Mammary epithelial cell (primary cell): Measurements from ENCODE around the gene ZC3H8.

Source experiments
- EZH2 ChIP-seq: IDR thresholded peaks from 2 replicates; pipeline ENCODE4 v1.6.1; 2012; ENCODE audit warnings: low read length, inconsistent platforms, borderline replicate concordance
- TF ChIP-seq, protein P1 (sequence below), 2 donors: IDR thresholded peaks in 1 of 2; conservative IDR thresholded peaks in 1 of 2; 2 replicates each; pipeline ENCODE4 v1.5.1; 2011 to 2012; ENCODE audit warnings: inconsistent platforms in 2 of 2, low read length in 2 of 2, mild to moderate bottlenecking in 2 of 2, control low read depth in 1 of 2, low read depth in 1 of 2; ENCODE audit not compliant: insufficient read depth in 1 of 2; ENCODE audit errors: extremely low read depth in 1 of 2

DNA sequence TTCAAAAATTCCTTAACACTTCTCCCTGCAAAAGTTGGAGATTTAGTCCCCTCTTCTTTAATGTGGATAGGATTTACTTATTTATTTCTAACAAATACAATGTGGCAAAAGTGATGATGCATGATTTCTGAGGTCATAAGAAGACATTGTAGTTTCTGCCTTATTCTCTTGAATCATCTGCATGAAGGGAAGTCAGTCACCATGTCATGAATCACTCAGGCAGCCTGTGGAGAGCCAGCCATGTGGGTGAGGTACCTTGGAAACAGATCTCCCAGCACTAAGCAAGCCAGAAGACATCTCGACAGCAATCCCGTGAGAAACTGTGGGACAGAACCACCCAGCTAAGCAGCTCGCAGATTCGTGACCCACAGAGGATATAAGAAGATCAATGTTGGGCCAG lies 2.7 kb upstream of the ZC3H8 start:
- TF ChIP-seq, protein P1, sequence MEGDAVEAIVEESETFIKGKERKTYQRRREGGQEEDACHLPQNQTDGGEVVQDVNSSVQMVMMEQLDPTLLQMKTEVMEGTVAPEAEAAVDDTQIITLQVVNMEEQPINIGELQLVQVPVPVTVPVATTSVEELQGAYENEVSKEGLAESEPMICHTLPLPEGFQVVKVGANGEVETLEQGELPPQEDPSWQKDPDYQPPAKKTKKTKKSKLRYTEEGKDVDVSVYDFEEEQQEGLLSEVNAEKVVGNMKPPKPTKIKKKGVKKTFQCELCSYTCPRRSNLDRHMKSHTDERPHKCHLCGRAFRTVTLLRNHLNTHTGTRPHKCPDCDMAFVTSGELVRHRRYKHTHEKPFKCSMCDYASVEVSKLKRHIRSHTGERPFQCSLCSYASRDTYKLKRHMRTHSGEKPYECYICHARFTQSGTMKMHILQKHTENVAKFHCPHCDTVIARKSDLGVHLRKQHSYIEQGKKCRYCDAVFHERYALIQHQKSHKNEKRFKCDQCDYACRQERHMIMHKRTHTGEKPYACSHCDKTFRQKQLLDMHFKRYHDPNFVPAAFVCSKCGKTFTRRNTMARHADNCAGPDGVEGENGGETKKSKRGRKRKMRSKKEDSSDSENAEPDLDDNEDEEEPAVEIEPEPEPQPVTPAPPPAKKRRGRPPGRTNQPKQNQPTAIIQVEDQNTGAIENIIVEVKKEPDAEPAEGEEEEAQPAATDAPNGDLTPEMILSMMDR (conservative IDR thresholded peaks at IDR 0.05 in 1 of 2, IDR thresholded peaks at IDR 0.05 in 1 of 2; ENCODE audit: extremely low read depth in 1 of 2, insufficient read depth in 1 of 2, low read depth in 1 of 2, low read length in 2 of 2) = no peak
- TF ChIP-seq EZH2 = no peak
